Measurements from ENCODE around the gene ACP7. TPM values are rescaled to one million over a fixed set of nuclear protein-coding genes. Genes with fewer than 3 reads are reported as not detected.
"Not testable (repeated sequence)": the region's sequence is repeated elsewhere in the genome, so short reads cannot be mapped to it uniquely, and the experiment has no call there.

The ACP7 gene
- total and polyA plus RNA-seq, 8 donors = 0.13 to 0.23 (median 0.18) TPM; not detected in 2

DNA sequence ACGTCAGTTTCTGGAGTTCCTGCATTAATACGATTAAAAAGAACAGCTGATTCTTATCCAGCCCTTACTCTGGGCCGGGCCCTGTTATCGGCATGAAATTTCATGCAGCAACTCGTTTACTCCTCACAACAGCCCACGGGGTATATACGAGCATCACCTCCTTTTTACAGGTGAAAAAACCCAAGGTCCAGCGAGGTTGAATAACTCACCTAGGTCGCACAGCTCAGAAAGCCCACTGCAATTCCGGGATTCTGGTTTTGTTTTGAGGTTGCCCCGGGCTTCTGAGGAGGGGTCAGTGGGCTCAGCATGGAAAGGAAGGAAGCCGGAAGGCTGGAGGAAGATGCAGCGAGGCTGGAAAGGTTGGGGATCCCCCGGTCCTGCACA, 577 bp upstream of the ACP7 start:
- Histone ChIP-seq H3K4me1 (peaks cover 7 to 13% of the 10 kb centered on the region in 2 donors), H3K36me3 (no peaks in the 10 kb centered on the region), H3K27me3 (peaks cover 44 to 85% of the 10 kb centered on the region in 2 donors), H3K4me3 (no peak overlapping the region), H3K27ac (no peak overlapping the region), H3K9me3 (no peaks in the 10 kb centered on the region)
- DNase-seq = no peak
- no peak for ATAC-seq
- intact Hi-C loops (cut with DNase I) = no loop called here
- TF ChIP-seq, protein P1, sequence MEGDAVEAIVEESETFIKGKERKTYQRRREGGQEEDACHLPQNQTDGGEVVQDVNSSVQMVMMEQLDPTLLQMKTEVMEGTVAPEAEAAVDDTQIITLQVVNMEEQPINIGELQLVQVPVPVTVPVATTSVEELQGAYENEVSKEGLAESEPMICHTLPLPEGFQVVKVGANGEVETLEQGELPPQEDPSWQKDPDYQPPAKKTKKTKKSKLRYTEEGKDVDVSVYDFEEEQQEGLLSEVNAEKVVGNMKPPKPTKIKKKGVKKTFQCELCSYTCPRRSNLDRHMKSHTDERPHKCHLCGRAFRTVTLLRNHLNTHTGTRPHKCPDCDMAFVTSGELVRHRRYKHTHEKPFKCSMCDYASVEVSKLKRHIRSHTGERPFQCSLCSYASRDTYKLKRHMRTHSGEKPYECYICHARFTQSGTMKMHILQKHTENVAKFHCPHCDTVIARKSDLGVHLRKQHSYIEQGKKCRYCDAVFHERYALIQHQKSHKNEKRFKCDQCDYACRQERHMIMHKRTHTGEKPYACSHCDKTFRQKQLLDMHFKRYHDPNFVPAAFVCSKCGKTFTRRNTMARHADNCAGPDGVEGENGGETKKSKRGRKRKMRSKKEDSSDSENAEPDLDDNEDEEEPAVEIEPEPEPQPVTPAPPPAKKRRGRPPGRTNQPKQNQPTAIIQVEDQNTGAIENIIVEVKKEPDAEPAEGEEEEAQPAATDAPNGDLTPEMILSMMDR (IDR thresholded peaks at IDR 0.05) = no peak

DNA sequence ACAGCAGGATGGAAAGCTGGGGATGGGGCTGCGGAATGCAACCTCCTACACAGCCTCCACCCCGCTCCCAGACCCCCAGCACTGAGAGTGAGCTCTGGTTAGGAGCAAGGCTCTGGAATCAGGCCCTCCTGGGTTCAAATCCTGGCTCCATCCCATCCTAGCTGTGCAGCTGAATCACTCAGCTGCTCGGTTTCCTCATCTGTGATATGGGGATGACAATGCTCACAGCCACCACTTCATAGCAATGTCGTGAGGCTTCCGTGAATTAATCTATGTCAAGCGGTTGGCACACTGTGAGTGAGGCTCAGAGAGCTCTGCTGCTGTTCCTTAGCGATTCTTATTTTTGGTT, 538 bp downstream of the ACP7 start:
- no peak overlapping the region for H3K27ac ChIP-seq
- TF ChIP-seq, protein P1 (IDR thresholded peaks at IDR 0.05) = no peak
- ATAC-seq = no peak
- no peak for DNase-seq
- no peaks in the 10 kb centered on the region for H3K9me3 ChIP-seq
- H3K27me3 ChIP-seq = peaks cover 44 to 79% of the 10 kb centered on the region in 2 donors
- no peak overlapping the region for H3K4me3 ChIP-seq
- intact Hi-C loops (cut with DNase I) = no loop called here
- no peaks in the 10 kb centered on the region for H3K36me3 ChIP-seq
- H3K4me1 ChIP-seq = peaks cover 7 to 13% of the 10 kb centered on the region in 2 donors

DNA sequence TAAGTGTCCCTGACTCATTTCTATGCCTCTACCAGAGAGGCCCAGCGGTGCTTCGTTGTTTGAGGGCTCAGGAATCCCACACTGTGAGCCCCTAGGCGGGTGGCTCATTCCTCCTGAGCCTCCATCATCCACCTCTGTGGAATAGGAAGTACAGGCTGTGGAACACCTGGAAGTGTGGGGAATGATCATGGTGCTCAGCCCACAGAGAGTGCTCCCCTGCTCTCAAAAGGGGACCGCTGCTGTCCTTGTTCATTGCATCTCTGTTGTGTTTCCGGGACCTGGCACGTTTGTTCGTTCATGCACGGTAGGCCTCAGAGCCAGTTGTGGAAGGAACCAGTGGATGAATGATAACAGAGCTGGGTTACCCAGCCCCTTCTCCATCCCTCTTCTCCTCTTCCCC, 1.2 kb downstream of the ACP7 start:
- intact Hi-C loops (cut with DNase I) = no loop called here
- H3K4me1 ChIP-seq = peaks cover 7 to 13% of the 10 kb centered on the region in 2 donors
- no peak overlapping the region for H3K27ac ChIP-seq
- H3K4me3 ChIP-seq = no peak overlapping the region
- no peaks in the 10 kb centered on the region for H3K9me3 ChIP-seq
- DNase-seq (no peak), ATAC-seq (no peak)
- H3K27me3 ChIP-seq = peaks cover 44 to 78% of the 10 kb centered on the region in 2 donors
- H3K36me3 ChIP-seq = no peaks in the 10 kb centered on the region
- TF ChIP-seq, protein P1 (IDR thresholded peaks at IDR 0.05) = no peak

DNA sequence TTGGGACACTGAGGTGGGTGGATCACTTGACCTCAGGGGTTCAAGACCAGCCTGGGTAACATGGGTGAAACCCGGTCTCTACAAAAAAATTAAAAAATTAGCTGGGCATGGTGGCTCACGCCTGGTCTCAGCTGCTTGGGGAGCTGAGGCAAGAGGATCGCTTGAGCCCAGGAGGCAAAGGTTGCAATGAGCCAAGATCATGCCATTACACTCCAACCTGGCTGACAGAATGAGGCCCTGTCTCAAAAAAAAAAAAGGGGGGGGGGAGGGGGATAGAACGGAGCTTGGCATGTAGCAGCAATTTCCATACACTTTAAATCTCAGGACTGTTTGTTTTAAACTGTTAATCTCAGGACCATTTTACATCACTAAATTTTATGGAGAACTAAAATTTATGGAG, 2.2 kb downstream of the ACP7 start:
- peaks cover 42 to 77% of the 10 kb centered on the region in 2 donors for H3K27me3 ChIP-seq
- intact Hi-C loops (cut with DNase I) = no loop called here
- ATAC-seq = no peak

DNA sequence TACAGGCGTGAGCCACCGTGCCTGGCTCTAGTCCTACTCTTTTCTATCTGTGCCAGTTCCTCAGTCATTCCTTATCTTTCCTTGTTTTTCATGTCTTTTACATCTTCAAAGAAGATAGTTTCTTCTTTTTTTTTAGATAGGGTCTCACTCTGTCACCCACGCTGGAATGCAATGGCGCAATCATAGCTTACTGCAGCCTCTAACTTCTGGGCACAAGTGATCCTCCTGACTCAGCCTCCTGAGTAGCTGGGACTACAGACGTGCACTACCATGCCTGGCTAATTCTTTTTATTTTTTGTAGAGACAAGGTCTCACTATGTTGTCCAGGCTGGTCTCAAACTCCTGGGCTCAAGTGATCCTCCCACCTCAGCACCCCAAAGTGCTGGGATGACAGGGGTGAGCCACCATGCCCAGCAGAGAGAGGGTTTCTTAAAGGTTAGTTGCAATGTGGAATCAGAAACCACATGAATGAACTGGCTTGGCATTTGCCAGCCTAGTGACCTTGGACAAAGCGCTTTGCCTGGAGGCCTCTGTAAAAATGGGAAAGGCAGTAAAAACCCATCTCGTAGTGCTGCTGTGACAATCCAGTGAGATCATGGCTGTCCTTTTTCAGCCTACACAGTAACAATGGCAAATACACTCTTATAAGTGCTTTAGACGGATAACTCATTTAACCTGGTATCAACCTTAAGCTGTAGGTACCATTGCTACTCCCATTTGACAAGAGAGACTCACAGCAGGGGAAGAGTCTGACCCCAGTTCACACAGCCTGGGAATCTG, 3.9 kb downstream of the ACP7 start:
- Histone ChIP-seq H3K36me3 (no peaks in the 10 kb centered on the region), H3K27me3 (peaks cover 25 to 69% of the 10 kb centered on the region in 2 donors), H3K4me3 (no peak overlapping the region), H3K4me1 (peaks cover 7 to 12% of the 10 kb centered on the region in 2 donors), H3K9me3 (no peaks in the 10 kb centered on the region), H3K27ac (no peak overlapping the region)
- DNase-seq (no peak), ATAC-seq (no peak)
- TF ChIP-seq, protein P1 (IDR thresholded peaks at IDR 0.05) = no peak
- intact Hi-C loops (cut with DNase I) = no loop called here

More for the DNA sequence above, 2.2 kb downstream of the ACP7 start:
- DNase-seq = no peak
- TF ChIP-seq, protein P1 (IDR thresholded peaks at IDR 0.05) = no peak
- Histone ChIP-seq H3K4me3 (no peak overlapping the region), H3K9me3 (no peaks in the 10 kb centered on the region), H3K4me1 (peaks cover 7 to 13% of the 10 kb centered on the region in 2 donors), H3K27ac (no peak overlapping the region), H3K36me3 (no peaks in the 10 kb centered on the region)

DNA sequence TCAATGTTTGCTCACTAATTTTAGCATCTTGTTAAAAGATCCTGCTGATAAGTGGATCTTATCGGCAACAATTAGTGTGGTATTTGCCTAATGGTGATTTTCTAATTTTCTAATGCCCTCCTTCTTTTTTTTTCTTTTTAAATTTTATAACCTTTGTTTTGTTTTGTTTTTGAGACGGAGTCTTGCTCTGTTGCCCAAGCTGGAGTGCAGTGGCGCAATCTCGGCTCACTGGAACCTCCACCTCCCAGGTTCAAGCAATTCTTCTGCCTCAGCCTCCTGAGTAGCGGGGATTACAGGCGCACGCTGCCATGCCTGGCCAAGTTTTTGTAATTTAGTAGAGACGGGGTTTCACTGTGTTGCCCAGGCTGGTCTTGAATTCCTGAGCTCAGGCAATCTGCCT, 5.8 kb downstream of the ACP7 start:
- intact Hi-C loops (cut with DNase I); H3K4me1 ChIP-seq; ATAC-seq; H3K36me3 ChIP-seq; H3K27ac ChIP-seq; H3K4me3 ChIP-seq; H3K9me3 ChIP-seq; DNase-seq: not testable (repeated sequence)
- peaks cover 7 to 55% of the 10 kb centered on the region in 2 donors for H3K27me3 ChIP-seq
